K562 (cell line): ENCODE measurements around the gene ATRAID. TPM values are rescaled to one million over a fixed set of nuclear protein-coding genes. Genes with fewer than 3 reads are reported as not detected.

Experiments
- ATAC-seq: fragments of 200-7000 bp; cut with Tn5 transposase; 3 replicates; pipeline ENCODE4 v1.9.1; 2020; ENCODE audit warnings: moderate library complexity
- BruUV-seq: library from RNA; stranded (reverse); fragments of 400-500 nt; replicated peaks from 2 replicates; lab custom pipeline; 2021; lab: Mats Ljungman, UMichigan
- CTCF ChIA-PET: fragments of 300-600 bp; formaldehyde crosslinking; extraction: SDS; loops from one replicate; lab custom pipeline; 2021; ENCODE audit warnings: low intra/inter-chr PET ratio; lab: Yijun Ruan, JAX
- POLR2A ChIA-PET: fragments of 300-600, 350-650 bp; sonication (Branson Sonifier 250); formaldehyde crosslinking; extraction: SDS; loops from one replicate; lab custom pipeline; 2021; ENCODE audit warnings: antibody characterized with exemption, inconsistent platforms; lab: Yijun Ruan, JAX
- DNase-seq, 4 experiments: peaks; one replicate each; pipeline versions ENCODE4 v3.0.0 to v3.0.0-alpha.2; 2011 to 2018; ENCODE audit warnings: low spot score in 3 of 4, mixed read lengths in 3 of 4; ENCODE audit errors: extremely low read depth in 1 of 4
- FAIRE-seq: peaks from 2 replicates; lab custom pipeline; 2011; peaks lifted over from hg19 to GRCh38; lab: Jason Lieb, UNC
- H2AFZ ChIP-seq: 2 replicates; pipeline ENCODE4 v1.6.0; 2011; ENCODE audit warnings: low read depth, low read length, control low read depth, inconsistent platforms
- H3K27ac ChIP-seq: fragments of 200-600 bp; 3 replicates; pipeline ENCODE4 v1.8.0; 2011; ENCODE audit warnings: low read depth, mild to moderate bottlenecking, control low read depth, inconsistent platforms, low read length, moderate library complexity, mixed read lengths; ENCODE audit errors: extremely low read depth
- H3K27me3 ChIP-seq, 2 experiments: fragments of 300-600 bp in 1 of 2; 2 replicates in 1 of 2; 3 replicates in 1 of 2; pipeline versions ENCODE4 v1.6.0 to v1.8.0; 2011; ENCODE audit warnings: inconsistent platforms in 2 of 2, low read length in 2 of 2, mild to moderate bottlenecking in 1 of 2, mixed read lengths in 1 of 2, moderate library complexity in 1 of 2; ENCODE audit not compliant: control insufficient read depth in 2 of 2, insufficient read depth in 2 of 2
- H3K36me3 ChIP-seq: fragments of 300-600 bp; 3 replicates; pipeline ENCODE4 v1.8.0; 2011; ENCODE audit warnings: mild to moderate bottlenecking, low read length, inconsistent platforms; ENCODE audit not compliant: control insufficient read depth, insufficient read depth
- H3K4me1 ChIP-seq, 2 experiments: fragments of 200-600 bp in 1 of 2; replicated peaks in 1 of 2; 2 replicates in 1 of 2; 3 replicates in 1 of 2; pipeline versions ENCODE4 v1.5.1 to v1.8.0; 2011; ENCODE audit warnings: inconsistent platforms in 2 of 2, low read length in 2 of 2, mild to moderate bottlenecking in 1 of 2, mixed read lengths in 1 of 2, moderate library complexity in 1 of 2; ENCODE audit not compliant: control insufficient read depth in 2 of 2, insufficient read depth in 2 of 2
- H3K4me2 ChIP-seq: 2 replicates; pipeline ENCODE4 v1.6.1; 2011; ENCODE audit warnings: low read length, control low read depth, inconsistent platforms, mixed read lengths; ENCODE audit not compliant: insufficient read depth
- H3K4me3 ChIP-seq: fragments of 200-600 bp; sonication (generic), shearing (Covaris generic); 2 replicates; pipeline ENCODE4 v1.5.1; 2016; ENCODE audit warnings: control low read depth, inconsistent platforms
- H3K79me2 ChIP-seq: fragments of 200-600 bp; 3 replicates; pipeline ENCODE4 v1.8.0; 2011; ENCODE audit warnings: low read length, inconsistent platforms; ENCODE audit not compliant: control insufficient read depth, insufficient read depth
- H3K9ac ChIP-seq, 2 experiments: 2 replicates each; pipeline versions ENCODE4 v1.6.0 to v1.6.1; 2011; ENCODE audit warnings: low read depth in 2 of 2, low read length in 2 of 2, control low read depth in 1 of 2, inconsistent platforms in 1 of 2, mild to moderate bottlenecking in 1 of 2, mixed read lengths in 1 of 2; ENCODE audit not compliant: insufficient read depth in 1 of 2
- H3K9me1 ChIP-seq: one replicate; pipeline ENCODE4 v1.6.0; 2011; ENCODE audit warnings: inconsistent platforms, mild to moderate bottlenecking, low read length, moderate library complexity; ENCODE audit not compliant: control insufficient read depth, insufficient read depth
- H3K9me3 ChIP-seq: replicated peaks from 2 replicates; pipeline ENCODE4 v1.5.1; 2011; ENCODE audit warnings: low read depth, low read length, inconsistent platforms; ENCODE audit not compliant: control insufficient read depth, insufficient read depth
- H4K20me1 ChIP-seq: replicated peaks from 2 replicates; pipeline ENCODE4 v1.6.1; 2011; ENCODE audit warnings: low read length, inconsistent platforms, mixed read lengths; ENCODE audit not compliant: control insufficient read depth, insufficient read depth
- EP400 ChIP-seq: fragments of 450-650 bp; IDR thresholded peaks from 2 replicates; pipeline ENCODE4 v1.6.1; 2017; ENCODE audit warnings: antibody characterized with exemption, mild to moderate bottlenecking, moderate library complexity
- FUS ChIP-seq: fragments of 200-400 bp; formaldehyde crosslinking; optimal IDR thresholded peaks from 2 replicates; pipeline ENCODE3; 2017; ENCODE audit warnings: low read depth, low read length
- WGBS: fragments of 100-300 bp; shearing (Covaris generic); methylation state at CpG from one replicate; pipeline ENCODE4 v1.1.6; 2016; ENCODE audit warnings: low coverage, mixed read lengths; ENCODE audit not compliant: insufficient coverage; ENCODE audit errors: missing lambda C conversion rate; 5-methylcytosine and 5-hydroxymethylcytosine counted together
- in situ Hi-C: fragments of 300-500 bp; cut with MboI; formaldehyde crosslinking; loops from 4 replicates; pipeline ENCODE4 v1.15.0; 2018; ENCODE audit warnings: inconsistent platforms, mixed read lengths
- intact Hi-C: fragments of 100-400 bp; cut with micrococcal nuclease; formaldehyde crosslinking; loops from 2 replicates; pipeline ENCODE4 v1.14.2; 2022
- polyA plus RNA-seq, 8 experiments: library from polyadenylated mRNA; depleted of rRNA in 4 of 8; stranded (reverse) in 5 of 8; unstranded in 3 of 8; fragments of >200 nt; fragmentation: Nextera tagmentation in 2 of 8; fragmentation: Illumina TruSeq in 1 of 8; extraction: Ambion mirVana in 2 of 8; extraction: Trizol in 1 of 8; gene quantifications; 2 replicates each; pipeline versions ENCODE4 v1.2.1 to v1.2.3, GENCODE V29; 2011 to 2014; ENCODE audit warnings: inconsistent platforms in 1 of 8, missing spikeins in 1 of 8
- total RNA-seq, 7 experiments: library from RNA; depleted of rRNA in 6 of 7; stranded (reverse); fragments of >200 nt in 6 of 7; fragmentation: Illumina TruSeq in 2 of 7; extraction: Trizol in 2 of 7; gene quantifications; 2 replicates each; pipeline versions ENCODE4 v1.2.1 to v1.2.3, GENCODE V29; 2011 to 2021; ENCODE audit warnings: low replicate concordance in 1 of 7
- TF ChIP-seq, protein P1 (sequence below): fragments of 150-350 bp; IDR thresholded peaks from 2 replicates; pipeline ENCODE4 v1.6.1; 2014; ENCODE audit warnings: low read depth, mild to moderate bottlenecking, low read length, borderline replicate concordance
- TF ChIP-seq, protein P2 (sequence below), 2 experiments: IDR thresholded peaks in 1 of 2; conservative IDR thresholded peaks in 1 of 2; 2 replicates each; pipeline ENCODE4 v1.6.1; 2016; ENCODE audit warnings: low read depth in 2 of 2, mild to moderate bottlenecking in 1 of 2, missing compliant biosample characterization in 1 of 2, missing genetic modification characterization in 1 of 2, moderate library complexity in 1 of 2

ATRAID gene
- total and polyA plus RNA-seq, 9 of the 15 experiments (the other 6 are each of a cell fraction or from before 2014, with no cell fraction given), result 70.2 to 187 (median 108) TPM

DNA sequence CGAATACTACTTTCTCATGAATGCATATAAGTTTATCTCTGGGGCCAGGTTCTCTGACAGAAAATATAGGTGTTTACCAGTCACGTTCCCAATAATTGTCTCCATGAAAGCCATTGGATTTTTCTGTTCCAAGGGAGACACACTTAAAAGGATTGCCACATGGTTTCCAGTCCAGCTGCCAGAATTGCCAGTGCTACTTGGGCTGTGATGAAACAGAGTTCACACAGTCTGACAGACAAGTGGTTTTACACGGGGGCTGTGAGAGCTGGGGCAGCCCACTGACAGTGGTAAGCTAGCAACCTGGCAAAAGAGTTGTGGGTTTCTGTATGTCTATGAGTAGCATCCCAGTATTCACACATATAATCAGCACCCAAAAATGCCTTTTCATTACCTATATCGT, 27.7 kb upstream of the ATRAID start:
- ChIA-PET POLR2A (no interaction called here), CTCF (no interaction called here)
- H2AFZ ChIP-seq, result peak overlapping the region; percentile 24; the same call in 1 of the 2 replicates
- DNase-seq (no peak), FAIRE-seq (no peak), ATAC-seq (no peak)
- intact Hi-C loops, result loop anchor here (10.0 kb wide), 1 partner anchor 339 kb away; the partner anchor contains the start of gene DPYSL5
- H3K4me1 ChIP-seq, result peaks cover 0 to 10% of the 10 kb centered on the region in 2 experiments; a peak in 3 of 5 replicates
- no peak overlapping the region for H3K9ac ChIP-seq
- no peaks in the 10 kb centered on the region for H4K20me1 ChIP-seq
- no peak for TF ChIP-seq FUS
- no peaks in the 10 kb centered on the region for H3K36me3 ChIP-seq
- in situ Hi-C loops, result no loop called here
- H3K4me2 ChIP-seq, result no peak overlapping the region
- H3K9me3 ChIP-seq, result no peaks in the 10 kb centered on the region
- H3K9me1 ChIP-seq, result no peaks in the 10 kb centered on the region
- H3K27ac ChIP-seq, result no peak overlapping the region
- WGBS, result 41% methylated on average over 4 of the region's 4 CpGs
- H3K4me3 ChIP-seq, result no peak overlapping the region
- no peaks in the 10 kb centered on the region for H3K79me2 ChIP-seq
- BruUV-seq, result no TSS peak
- H3K27me3 ChIP-seq, result peaks cover 0 to 4% of the 10 kb centered on the region in 2 experiments; a peak in 1 of 5 replicates

DNA sequence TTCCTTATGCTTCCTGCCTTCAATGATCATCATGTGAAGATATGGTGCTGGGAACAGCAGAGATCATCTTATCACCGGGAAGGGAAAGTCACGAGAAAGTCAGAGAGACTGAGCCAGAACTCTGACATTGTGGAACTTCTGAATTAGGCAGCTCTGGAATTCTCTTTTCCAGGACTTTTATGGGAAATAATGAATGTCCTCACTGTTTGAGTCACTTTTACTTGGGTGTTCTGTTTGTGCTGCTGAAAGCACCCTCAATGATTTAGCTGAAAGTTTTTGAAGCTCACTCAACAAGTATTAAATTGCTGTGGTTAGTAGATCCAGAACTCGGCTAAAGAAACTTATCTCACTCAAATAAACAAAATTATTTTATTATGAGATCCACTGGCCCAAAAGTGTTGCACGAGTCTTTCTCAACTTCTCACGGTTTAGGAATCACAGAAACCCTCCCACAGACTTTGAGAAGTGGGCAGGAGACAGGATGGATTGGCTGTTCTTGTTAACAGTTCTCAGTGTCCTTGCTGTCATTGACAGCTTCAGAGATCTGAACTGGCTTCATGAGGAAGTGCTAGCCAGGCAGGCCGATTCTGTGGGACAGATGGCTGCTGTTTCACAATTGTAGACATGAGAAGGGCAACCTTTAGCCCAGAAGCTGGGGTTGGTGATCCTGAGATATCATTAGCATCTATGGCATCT, 26.4 kb upstream of the ATRAID start:
- Histone ChIP-seq H3K4me1 (peaks cover 0 to 10% of the 10 kb centered on the region in 2 experiments; a peak in 3 of 5 replicates), H3K27me3 (peaks cover 0 to 4% of the 10 kb centered on the region in 2 experiments; a peak in 1 of 5 replicates), H2AFZ (peak overlapping the region; percentile 83), H3K27ac (peak overlapping the region; percentile 17; the same call in 1 of the 3 replicates), H3K9ac (no peak overlapping the region), H3K9me3 (no peaks in the 10 kb centered on the region), H3K9me1 (no peaks in the 10 kb centered on the region), H3K79me2 (no peaks in the 10 kb centered on the region), H3K36me3 (no peaks in the 10 kb centered on the region), H3K4me2 (peak overlapping the region; percentile 19), H3K4me3 (no peak overlapping the region), H4K20me1 (no peaks in the 10 kb centered on the region)
- CTCF ChIA-PET, result no interaction called here
- WGBS, result 4% methylated on average over 6 of the region's 6 CpGs
- intact Hi-C loops, result loop anchor here (10.0 kb wide), 1 partner anchor 341 kb away; the partner anchor contains the start of gene DPYSL5
- in situ Hi-C loops, result no loop called here
- BruUV-seq, result no TSS peak
- POLR2A ChIA-PET, result interaction anchor here (0.6 to 2.1 kb wide), 3 partner anchors 10 to 70 kb away, joined by 4 to 8 read pairs (median 4); no protein-coding TSS in a partner anchor
- ATAC-seq (peak; percentile 67), DNase-seq (peak in 2 of 4 experiments; percentile 11 to 35), FAIRE-seq (no peak)
- no peak for TF ChIP-seq EP400
- TF ChIP-seq, protein P1, sequence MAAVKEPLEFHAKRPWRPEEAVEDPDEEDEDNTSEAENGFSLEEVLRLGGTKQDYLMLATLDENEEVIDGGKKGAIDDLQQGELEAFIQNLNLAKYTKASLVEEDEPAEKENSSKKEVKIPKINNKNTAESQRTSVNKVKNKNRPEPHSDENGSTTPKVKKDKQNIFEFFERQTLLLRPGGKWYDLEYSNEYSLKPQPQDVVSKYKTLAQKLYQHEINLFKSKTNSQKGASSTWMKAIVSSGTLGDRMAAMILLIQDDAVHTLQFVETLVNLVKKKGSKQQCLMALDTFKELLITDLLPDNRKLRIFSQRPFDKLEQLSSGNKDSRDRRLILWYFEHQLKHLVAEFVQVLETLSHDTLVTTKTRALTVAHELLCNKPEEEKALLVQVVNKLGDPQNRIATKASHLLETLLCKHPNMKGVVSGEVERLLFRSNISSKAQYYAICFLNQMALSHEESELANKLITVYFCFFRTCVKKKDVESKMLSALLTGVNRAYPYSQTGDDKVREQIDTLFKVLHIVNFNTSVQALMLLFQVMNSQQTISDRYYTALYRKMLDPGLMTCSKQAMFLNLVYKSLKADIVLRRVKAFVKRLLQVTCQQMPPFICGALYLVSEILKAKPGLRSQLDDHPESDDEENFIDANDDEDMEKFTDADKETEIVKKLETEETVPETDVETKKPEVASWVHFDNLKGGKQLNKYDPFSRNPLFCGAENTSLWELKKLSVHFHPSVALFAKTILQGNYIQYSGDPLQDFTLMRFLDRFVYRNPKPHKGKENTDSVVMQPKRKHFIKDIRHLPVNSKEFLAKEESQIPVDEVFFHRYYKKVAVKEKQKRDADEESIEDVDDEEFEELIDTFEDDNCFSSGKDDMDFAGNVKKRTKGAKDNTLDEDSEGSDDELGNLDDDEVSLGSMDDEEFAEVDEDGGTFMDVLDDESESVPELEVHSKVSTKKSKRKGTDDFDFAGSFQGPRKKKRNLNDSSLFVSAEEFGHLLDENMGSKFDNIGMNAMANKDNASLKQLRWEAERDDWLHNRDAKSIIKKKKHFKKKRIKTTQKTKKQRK, result no peak
- TF ChIP-seq, protein P2, sequence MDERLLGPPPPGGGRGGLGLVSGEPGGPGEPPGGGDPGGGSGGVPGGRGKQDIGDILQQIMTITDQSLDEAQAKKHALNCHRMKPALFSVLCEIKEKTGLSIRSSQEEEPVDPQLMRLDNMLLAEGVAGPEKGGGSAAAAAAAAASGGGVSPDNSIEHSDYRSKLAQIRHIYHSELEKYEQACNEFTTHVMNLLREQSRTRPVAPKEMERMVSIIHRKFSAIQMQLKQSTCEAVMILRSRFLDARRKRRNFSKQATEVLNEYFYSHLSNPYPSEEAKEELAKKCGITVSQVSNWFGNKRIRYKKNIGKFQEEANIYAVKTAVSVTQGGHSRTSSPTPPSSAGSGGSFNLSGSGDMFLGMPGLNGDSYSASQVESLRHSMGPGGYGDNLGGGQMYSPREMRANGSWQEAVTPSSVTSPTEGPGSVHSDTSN (CRISPR knock-in tag; IDR thresholded peaks at IDR 0.05; ENCODE audit: low read depth), result no peak
- TF ChIP-seq, protein P2 (tag; conservative IDR thresholded peaks at IDR 0.05; ENCODE audit: low read depth), result peak; percentile 41
